ENCODE measurements around the gene CEP170B. TPM values are rescaled to one million over a fixed set of nuclear protein-coding genes. Genes with fewer than 3 reads are reported as not detected.
A peak's percentile ranks its signal among the peaks of the same experiment; 100 is the strongest.

Gene CEP170B
- total RNA-seq, 1 donor from 2014 or later = 55.4 TPM

DNA sequence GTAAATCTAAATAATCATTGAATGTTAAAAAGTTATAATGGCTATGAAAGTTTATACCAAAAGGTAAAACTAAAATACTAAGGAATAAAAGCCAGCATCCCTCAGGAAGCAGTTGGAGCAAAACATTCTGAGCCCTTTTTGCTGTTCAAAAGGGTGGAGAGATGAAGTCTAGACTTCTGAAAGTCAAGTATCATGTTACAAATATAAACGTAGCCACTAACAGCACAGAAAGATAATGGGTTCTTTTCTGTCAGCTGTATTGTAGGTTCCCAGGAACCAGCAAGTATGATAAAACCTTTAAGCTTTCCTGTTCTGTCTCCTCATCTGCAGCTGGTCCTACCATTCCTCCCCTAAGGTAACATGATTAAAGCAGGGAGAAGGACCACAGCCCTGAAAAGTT, 43.2 kb downstream of the CEP170B start:
- Mint-ChIP-seq H3K4me3 (ENCODE audit: unreplicated experiment) (no peak overlapping the region), H3K4me1 (ENCODE audit: low read depth, unreplicated experiment) (no peaks in the 10 kb centered on the region), H3K27me3 (ENCODE audit: low read depth, unreplicated experiment) (peaks cover 24% of the 10 kb centered on the region), H3K9me3 (ENCODE audit: unreplicated experiment) (peaks cover 46% of the 10 kb centered on the region), H3K27ac (ENCODE audit: unreplicated experiment) (no peak overlapping the region), H3K36me3 (ENCODE audit: low read depth, unreplicated experiment) (no peaks in the 10 kb centered on the region)
- TF ChIP-seq EZH2 (IDR thresholded peaks at IDR 0.05; ENCODE audit: insufficient read depth, low read length) (no peak), CTCF (IDR thresholded peaks at IDR 0.05; ENCODE audit: insufficient read depth, low read depth, low read length) (no peak)
- Histone ChIP-seq H3K9me3 (ENCODE audit: insufficient read depth, low read depth, low read length) (peaks cover 3% of the 10 kb centered on the region), H4K20me1 (ENCODE audit: insufficient read depth, low read length) (no peaks in the 10 kb centered on the region), H3K27ac (ENCODE audit: low read depth, low read length) (no peak overlapping the region), H3K79me2 (ENCODE audit: insufficient read depth, low read length) (no peaks in the 10 kb centered on the region), H3K27me3 (ENCODE audit: insufficient read depth, low read length) (peaks cover 13% of the 10 kb centered on the region), H3K4me3 (ENCODE audit: insufficient read depth, low read depth, low read length) (no peak overlapping the region), H3K4me2 (ENCODE audit: low read length) (no peak overlapping the region), H3K36me3 (ENCODE audit: insufficient read depth, low read length) (no peaks in the 10 kb centered on the region), H3K9ac (ENCODE audit: low read length) (no peak overlapping the region), H2AFZ (ENCODE audit: low read depth, low read length) (no peak overlapping the region), H3K4me1 (ENCODE audit: insufficient read depth, low read length) (no peaks in the 10 kb centered on the region)
- FAIRE-seq (no peak), DNase-seq (ENCODE audit: low read depth) (peak; percentile 27)

DNA sequence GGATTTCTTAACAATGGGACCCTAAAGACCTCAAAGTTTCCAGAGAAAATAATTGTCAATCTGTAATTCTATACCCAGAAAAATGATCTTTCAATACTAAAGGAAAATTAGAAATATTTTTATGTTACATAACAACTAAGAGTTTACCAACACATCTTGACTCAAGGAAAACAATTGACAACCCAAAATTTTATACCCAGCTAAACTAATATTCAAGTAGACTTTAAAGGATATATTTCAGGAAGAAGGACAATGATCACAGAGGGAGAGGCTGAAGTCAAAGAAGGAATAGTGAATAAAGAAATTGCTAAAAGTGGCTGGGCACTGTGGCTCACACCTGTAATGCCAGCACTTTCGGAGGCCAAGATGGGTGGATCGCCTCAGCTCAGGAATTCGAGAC, 47.0 kb downstream of the CEP170B start:
- no peak overlapping the region for H3K4me3 ChIP-seq (ENCODE audit: insufficient read depth, low read depth, low read length)
- Mint-ChIP-seq H3K36me3 (ENCODE audit: low read depth, unreplicated experiment) (no peaks in the 10 kb centered on the region), H3K27me3 (ENCODE audit: low read depth, unreplicated experiment) (peaks cover 27% of the 10 kb centered on the region), H3K27ac (ENCODE audit: unreplicated experiment) (no peak overlapping the region), H3K9me3 (ENCODE audit: unreplicated experiment) (peaks cover 31% of the 10 kb centered on the region), H3K4me3 (ENCODE audit: unreplicated experiment) (no peak overlapping the region), H3K4me1 (ENCODE audit: low read depth, unreplicated experiment) (no peaks in the 10 kb centered on the region)
- H3K36me3 ChIP-seq (ENCODE audit: insufficient read depth, low read length) = no peaks in the 10 kb centered on the region
- DNase-seq (ENCODE audit: low read depth) = no peak
- no peak for FAIRE-seq
- H2AFZ ChIP-seq (ENCODE audit: low read depth, low read length) = no peak overlapping the region
- H3K79me2 ChIP-seq (ENCODE audit: insufficient read depth, low read length) = no peaks in the 10 kb centered on the region
- no peak overlapping the region for H3K4me2 ChIP-seq (ENCODE audit: low read length)
- H3K27ac ChIP-seq (ENCODE audit: low read depth, low read length) = no peak overlapping the region
- H3K27me3 ChIP-seq (ENCODE audit: insufficient read depth, low read length) = peaks cover 25% of the 10 kb centered on the region
- no peak overlapping the region for H3K9ac ChIP-seq (ENCODE audit: low read length)
- H4K20me1 ChIP-seq (ENCODE audit: insufficient read depth, low read length) = no peaks in the 10 kb centered on the region
- H3K9me3 ChIP-seq (ENCODE audit: insufficient read depth, low read depth, low read length) = peaks cover 3% of the 10 kb centered on the region
- TF ChIP-seq EZH2 (IDR thresholded peaks at IDR 0.05; ENCODE audit: insufficient read depth, low read length) (no peak), CTCF (IDR thresholded peaks at IDR 0.05; ENCODE audit: insufficient read depth, low read depth, low read length) (no peak)
- no peaks in the 10 kb centered on the region for H3K4me1 ChIP-seq (ENCODE audit: insufficient read depth, low read length)

GRCh38 chr14:104913435-104913834, 48.4 kb downstream of the CEP170B start:
- no peak overlapping the region for H2AFZ ChIP-seq (ENCODE audit: low read depth, low read length)
- FAIRE-seq = no peak
- H3K36me3 ChIP-seq (ENCODE audit: insufficient read depth, low read length) = no peaks in the 10 kb centered on the region
- no peak overlapping the region for H3K4me3 ChIP-seq (ENCODE audit: insufficient read depth, low read depth, low read length)
- no peak overlapping the region for H3K9ac ChIP-seq (ENCODE audit: low read length)
- H4K20me1 ChIP-seq (ENCODE audit: insufficient read depth, low read length) = no peaks in the 10 kb centered on the region
- H3K27ac Mint-ChIP-seq (ENCODE audit: unreplicated experiment) = no peak overlapping the region
- H3K36me3 Mint-ChIP-seq (ENCODE audit: low read depth, unreplicated experiment) = no peaks in the 10 kb centered on the region
- H3K4me3 Mint-ChIP-seq (ENCODE audit: unreplicated experiment) = no peak overlapping the region
- DNase-seq (ENCODE audit: low read depth) = no peak
- H3K4me1 ChIP-seq (ENCODE audit: insufficient read depth, low read length) = no peaks in the 10 kb centered on the region
- peaks cover 25% of the 10 kb centered on the region for H3K9me3 Mint-ChIP-seq (ENCODE audit: unreplicated experiment)
- H3K27me3 ChIP-seq (ENCODE audit: insufficient read depth, low read length) = peaks cover 27% of the 10 kb centered on the region
- TF ChIP-seq CTCF (IDR thresholded peaks at IDR 0.05; ENCODE audit: insufficient read depth, low read depth, low read length) (no peak), EZH2 (IDR thresholded peaks at IDR 0.05; ENCODE audit: insufficient read depth, low read length) (no peak)
- H3K27ac ChIP-seq (ENCODE audit: low read depth, low read length) = no peak overlapping the region
- H3K4me1 Mint-ChIP-seq (ENCODE audit: low read depth, unreplicated experiment) = no peaks in the 10 kb centered on the region
- no peaks in the 10 kb centered on the region for H3K79me2 ChIP-seq (ENCODE audit: insufficient read depth, low read length)
- no peak overlapping the region for H3K4me2 ChIP-seq (ENCODE audit: low read length)
- peaks cover 3% of the 10 kb centered on the region for H3K9me3 ChIP-seq (ENCODE audit: insufficient read depth, low read depth, low read length)
- H3K27me3 Mint-ChIP-seq (ENCODE audit: low read depth, unreplicated experiment) = peaks cover 21% of the 10 kb centered on the region

All from astrocyte (in vitro differentiated cells and primary cell).